GM10248 (cell line): ENCODE results near the gene MAPK14.

Experiments used
- CTCF ChIA-PET: fragments of 300-600 bp; sonication (Branson Sonifier 250); formaldehyde crosslinking; extraction: SDS; loops from one replicate; lab custom pipeline; 2021; ENCODE audit warnings: antibody characterized with exemption; lab: Yijun Ruan, JAX
- POLR2A ChIA-PET: fragments of 350-650 bp; sonication (Branson Sonifier 250); formaldehyde crosslinking; extraction: SDS; loops from one replicate; lab custom pipeline; 2020; ENCODE audit warnings: antibody characterized with exemption; lab: Yijun Ruan, JAX
- DNase-seq: peaks from one replicate; pipeline ENCODE4 v3.0.0; 2012; ENCODE audit errors: extremely low spot score
- CTCF ChIP-seq: IDR thresholded peaks from 2 replicates; pipeline ENCODE4 v1.5.1; 2012; ENCODE audit warnings: mild to moderate bottlenecking, low read depth; ENCODE audit errors: extremely low read depth, missing control alignments, control extremely low read depth

The MAPK14 gene

GRCh38 chr6:36015666-36016065 lies 11.9 kb upstream of the MAPK14 start:
- no peak for TF ChIP-seq CTCF
- no peak for DNase-seq
- ChIA-PET POLR2A (no interaction called here), CTCF (interaction anchor here (2.1 kb wide), 1 partner anchor 11 kb away, joined by 8 read pairs; no protein-coding TSS in a partner anchor)

- DNase-seq: no peak
- POLR2A ChIA-PET: no interaction called here
- no peak for TF ChIP-seq CTCF
- CTCF ChIA-PET: no interaction called here
Observed at GRCh38 chr6:36018339-36018738, 9.3 kb upstream of the MAPK14 start.

- no peak for DNase-seq
- TF ChIP-seq CTCF: no peak
- ChIA-PET CTCF (no interaction called here), POLR2A (no interaction called here)
Observed at GRCh38 chr6:36019167-36019566, 8.4 kb upstream of the MAPK14 start.

GRCh38 chr6:36020154-36020553 lies 7.5 kb upstream of the MAPK14 start:
- no peak for TF ChIP-seq CTCF
- CTCF ChIA-PET: no interaction called here
- POLR2A ChIA-PET: no interaction called here
- no peak for DNase-seq

- POLR2A ChIA-PET: no interaction called here
- no peak for TF ChIP-seq CTCF
- CTCF ChIA-PET: interaction anchor here (9.2 kb wide), 1 partner anchor 70 kb away, joined by 157 read pairs; no protein-coding TSS in a partner anchor
- DNase-seq: no peak
Observed at GRCh38 chr6:36023996-36024795, 3.4 kb upstream of the MAPK14 start, which contains the start of gene SLC26A8. TSS of gene SLC26A8 (minus strand) at chr6:36024641. CDS start at chr6:36019707, 4,934 bp downstream.

GRCh38 chr6:36025260-36025931 lies 2.2 kb upstream of the MAPK14 start:
- DNase-seq: no peak
- POLR2A ChIA-PET: no interaction called here
- TF ChIP-seq CTCF: no peak
- CTCF ChIA-PET: interaction anchor here (1.1 to 9.2 kb wide), 4 partner anchors 64 to 170 kb away, joined by 3 to 157 read pairs (median 3); no protein-coding TSS in a partner anchor
